ENCODE results near the gene ABCC1. TPM values are rescaled to one million over a fixed set of nuclear protein-coding genes. Genes with fewer than 3 reads are reported as not detected.
A peak's percentile ranks its signal among the peaks of the same experiment; 100 is the strongest.

The ABCC1 gene
- total and polyA plus RNA-seq, 2 of the 8 experiments (the other 6 are each of a cell fraction or from before 2014, with no cell fraction given) = 42.6 to 66.8 TPM

- peak in 1 of 2 experiments; percentile 33; a peak in 1 of 4 replicates for TF ChIP-seq RAD21 (IDR thresholded peaks at IDR 0.05 in 1 of 2, conservative IDR thresholded peaks at IDR 0.05 in 1 of 2; ENCODE audit: low read depth in 2 of 2, low read length in 2 of 2)
- TF ChIP-seq TAF7 (optimal IDR thresholded peaks at IDR 0.05; ENCODE audit: borderline replicate concordance, low read depth, low read length) = no peak
- no peak for TF ChIP-seq MAX (IDR thresholded peaks at IDR 0.05)
- TF ChIP-seq CTCF (IDR thresholded peaks at IDR 0.05; ENCODE audit: control extremely low read depth in 1 of 3, insufficient read depth in 1 of 3, low read depth in 1 of 3, low read length in 3 of 3) = peak; percentile 39 to 67 (median 62)
- Histone ChIP-seq H4K5ac (ENCODE audit: insufficient read length, low read depth, low read length) (no peak overlapping the region), H3K23ac (ENCODE audit: insufficient read length) (no peak overlapping the region), H3K9me3 (ENCODE audit: insufficient read depth in 2 of 2, low read depth in 1 of 2, low read length in 1 of 2) (no peaks in the 10 kb centered on the region), H2BK120ac (replicated peaks; ENCODE audit: low read depth, low read length) (no peak overlapping the region), H3K23me2 (ENCODE audit: low read depth, low read length) (no peaks in the 10 kb centered on the region), H2BK20ac (ENCODE audit: low read length) (no peak overlapping the region), H3K79me1 (ENCODE audit: low read depth, low read length) (no peaks in the 10 kb centered on the region; the same call in 1 of the 2 replicates), H3K36me3 (ENCODE audit: control insufficient read depth in 2 of 4, insufficient read depth in 4 of 4, low read length in 3 of 4) (peaks cover 9 to 43% (median 22%) of the 10 kb centered on the region in 4 experiments), H3K4ac (replicated peaks; ENCODE audit: insufficient read length, low read depth, low read length) (no peak overlapping the region), H4K20me1 (replicated peaks in 1 of 2; ENCODE audit: control insufficient read depth in 1 of 2, insufficient read depth in 2 of 2, low read length in 2 of 2) (peaks cover 3% of the 10 kb centered on the region in 2 experiments), H3K79me2 (ENCODE audit: control insufficient read depth in 1 of 2, insufficient read depth in 2 of 2, low read length in 2 of 2) (no peaks in the 10 kb centered on the region), H3K56ac (replicated peaks; ENCODE audit: insufficient read length, low read depth, low read length) (no peak overlapping the region), H3K18ac (ENCODE audit: extremely low read depth, low read length) (no peak overlapping the region), H2AFZ (ENCODE audit: low read length) (no peak overlapping the region), H3K4me1 (replicated peaks in 1 of 4; ENCODE audit: control insufficient read depth in 3 of 4, insufficient read depth in 4 of 4, low read length in 3 of 4) (peaks cover 0 to 2% (median under 1%) of the 10 kb centered on the region in 4 experiments; a peak in 1 of 7 replicates), H2BK15ac (ENCODE audit: low read length) (no peak overlapping the region), H4K91ac (replicated peaks; ENCODE audit: insufficient read length, low read length) (no peak overlapping the region), H4K8ac (ENCODE audit: extremely low read depth, insufficient read depth, low read length) (no peak overlapping the region), H2BK5ac (ENCODE audit: low read depth, low read length) (no peak overlapping the region), H3K27me3 (replicated peaks in 1 of 4; ENCODE audit: control insufficient read depth in 3 of 4, extremely low read depth in 1 of 4, insufficient read depth in 3 of 4, low read length in 3 of 4) (no peaks in the 10 kb centered on the region), H3K27ac (ENCODE audit: low read depth, low read length) (no peak overlapping the region), H3K9ac (replicated peaks in 1 of 4; ENCODE audit: extremely low read depth in 1 of 4, low read depth in 3 of 4, low read length in 3 of 4) (no peak overlapping the region), H2AK5ac (ENCODE audit: low read depth, low read length) (no peak overlapping the region), H3K4me3 (ENCODE audit: extremely low read depth in 1 of 4, insufficient read depth in 2 of 4, low read depth in 3 of 4, low read length in 4 of 4) (no peak overlapping the region), H3K4me2 (ENCODE audit: insufficient read depth in 1 of 2, low read depth in 2 of 2, low read length in 2 of 2) (no peak overlapping the region), H2BK12ac (ENCODE audit: low read depth, low read length) (no peak overlapping the region), H3K14ac (ENCODE audit: insufficient read length) (no peak overlapping the region)
- FAIRE-seq = no peak
- WGBS, 2 experiments (ENCODE audit: extremely low coverage in 1 of 2, insufficient coverage in 1 of 2, insufficient read length in 1 of 2, insufficient replicate concordance in 2 of 2, low coverage in 1 of 2, low lambda C conversion rate in 2 of 2, missing lambda C conversion rate in 1 of 2) = 90% methylated on average over 14 of the region's 15 CpGs; no CpG with 5 or more reads in 1 of the 2 experiments
- peak in 1 of 2 experiments; percentile 71 for DNase-seq (ENCODE audit: low read depth in 1 of 2, low spot score in 2 of 2)
- ChIA-PET POLR2A (ENCODE audit: partially characterized antibody) (interaction anchor here (0.8 kb wide), 1 partner anchor 23 kb away, joined by 3 read pairs; no protein-coding TSS in a partner anchor), CTCF (ENCODE audit: partially characterized antibody) (interaction anchor here (0.6 to 1.8 kb wide), 16 partner anchors 8 to 423 kb away, joined by 3 to 7 read pairs (median 3); no protein-coding TSS in a partner anchor)
Observed at GRCh38 chr16:16143038-16143763, 193.8 kb downstream of the ABCC1 start.
